Uterus (tissue), 4 donors: Measurements from ENCODE around the gene ADAM10. TPM values are rescaled to one million over a fixed set of nuclear protein-coding genes. Genes with fewer than 3 reads are reported as not detected.

ENCODE experiments used
- DNase-seq, 2 donors: peaks; one replicate each; pipeline ENCODE4 v3.0.0-alpha.2; 2019 to 2020
- H3K27ac ChIP-seq, 2 donors: fragments of 200-600 bp; sonication (generic); 1 replicate in 1 of 2; 2 replicates in 1 of 2; pipeline ENCODE4 v1.5.1; 2016 to 2018
- H3K27me3 ChIP-seq, 2 donors: fragments of 200-600 bp; sonication (generic); one replicate each; pipeline ENCODE4 v1.5.1; 2018 to 2019; ENCODE audit warnings: control low read depth in 1 of 2
- H3K36me3 ChIP-seq, 2 donors: fragments of 200-600 bp; sonication (generic); one replicate each; pipeline ENCODE4 v1.5.1; 2019; ENCODE audit warnings: control low read depth in 1 of 2
- H3K4me1 ChIP-seq, 2 donors: fragments of 200-600 bp; sonication (generic); one replicate each; pipeline ENCODE4 v1.5.1; 2018 to 2019; ENCODE audit warnings: control low read depth in 1 of 2
- H3K4me3 ChIP-seq, 2 donors: fragments of 200-600 bp; sonication (generic); 1 replicate in 1 of 2; 2 replicates in 1 of 2; pipeline ENCODE4 v1.5.1; 2018 to 2019; ENCODE audit warnings: mild to moderate bottlenecking in 1 of 2
- H3K9me3 ChIP-seq, 2 donors: fragments of 200-600 bp; sonication (generic); one replicate each; pipeline ENCODE4 v1.5.1; 2019; ENCODE audit warnings: control low read depth in 1 of 2
- POLR2A ChIP-seq, 2 donors: fragments of 450-650 bp; IDR thresholded peaks; one replicate each; pipeline ENCODE4 v1.6.1; 2016; ENCODE audit warnings: antibody characterized with exemption in 2 of 2, mild to moderate bottlenecking in 1 of 2, moderate library complexity in 1 of 2
- intact Hi-C: fragments of 100-400 bp; cut with DNase I; formaldehyde crosslinking; loops from one replicate; pipeline ENCODE4 v1.15.1; 2023; ENCODE audit warnings: low total_unique reads
- total RNA-seq, 4 donors: library from RNA; depleted of rRNA in 3 of 4; stranded (reverse); fragments of >200 nt in 3 of 4; gene quantifications; one replicate each; pipeline versions ENCODE4 v1.1.0 to v1.2.4, GENCODE V29; 2014 to 2023
- TF ChIP-seq, protein P1 (sequence below), 4 experiments: fragments of 200-600 bp in 2 of 4; fragments of 450-650 bp in 2 of 4; sonication (generic) in 2 of 4; IDR thresholded peaks; one replicate each; pipeline ENCODE4 v1.5.1; 2016 to 2019; ENCODE audit warnings: antibody characterized with exemption in 4 of 4, mild to moderate bottlenecking in 2 of 4, moderate library complexity in 1 of 4
- donor health status: DM: yes; HTN: yes; CAD: no.

The ADAM10 gene
- total RNA-seq, 4 donors from 2014 or later: 41.8 to 208 (median 110) TPM

DNA sequence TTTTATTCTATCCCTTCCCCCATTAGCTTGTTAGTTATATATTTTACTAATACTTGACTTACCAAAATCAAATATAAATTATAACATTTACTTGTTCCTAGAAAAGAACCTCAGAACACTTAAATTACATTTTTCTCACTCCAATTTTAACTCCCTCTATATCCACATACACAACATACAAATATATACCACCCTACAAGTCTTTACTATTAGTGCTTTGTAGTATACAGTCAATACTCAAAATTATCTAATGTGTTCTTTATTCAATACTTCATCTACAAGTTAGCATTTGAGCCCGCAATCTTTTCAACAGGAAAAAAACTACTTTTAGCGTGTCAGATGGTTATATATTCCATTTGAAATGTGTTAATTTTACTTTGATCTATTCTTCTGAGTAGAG is 100.3 kb downstream of the ADAM10 start:
- TF ChIP-seq, protein P1, sequence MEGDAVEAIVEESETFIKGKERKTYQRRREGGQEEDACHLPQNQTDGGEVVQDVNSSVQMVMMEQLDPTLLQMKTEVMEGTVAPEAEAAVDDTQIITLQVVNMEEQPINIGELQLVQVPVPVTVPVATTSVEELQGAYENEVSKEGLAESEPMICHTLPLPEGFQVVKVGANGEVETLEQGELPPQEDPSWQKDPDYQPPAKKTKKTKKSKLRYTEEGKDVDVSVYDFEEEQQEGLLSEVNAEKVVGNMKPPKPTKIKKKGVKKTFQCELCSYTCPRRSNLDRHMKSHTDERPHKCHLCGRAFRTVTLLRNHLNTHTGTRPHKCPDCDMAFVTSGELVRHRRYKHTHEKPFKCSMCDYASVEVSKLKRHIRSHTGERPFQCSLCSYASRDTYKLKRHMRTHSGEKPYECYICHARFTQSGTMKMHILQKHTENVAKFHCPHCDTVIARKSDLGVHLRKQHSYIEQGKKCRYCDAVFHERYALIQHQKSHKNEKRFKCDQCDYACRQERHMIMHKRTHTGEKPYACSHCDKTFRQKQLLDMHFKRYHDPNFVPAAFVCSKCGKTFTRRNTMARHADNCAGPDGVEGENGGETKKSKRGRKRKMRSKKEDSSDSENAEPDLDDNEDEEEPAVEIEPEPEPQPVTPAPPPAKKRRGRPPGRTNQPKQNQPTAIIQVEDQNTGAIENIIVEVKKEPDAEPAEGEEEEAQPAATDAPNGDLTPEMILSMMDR (IDR thresholded peaks at IDR 0.05): no peak
- TF ChIP-seq POLR2A (IDR thresholded peaks at IDR 0.05): no peak
- no peak for DNase-seq
- intact Hi-C loops: no loop called here
- Histone ChIP-seq H3K27ac (no peak overlapping the region), H3K4me1 (no peaks in the 10 kb centered on the region), H3K27me3 (no peaks in the 10 kb centered on the region), H3K4me3 (no peak overlapping the region), H3K9me3 (no peaks in the 10 kb centered on the region), H3K36me3 (no peaks in the 10 kb centered on the region)

DNA sequence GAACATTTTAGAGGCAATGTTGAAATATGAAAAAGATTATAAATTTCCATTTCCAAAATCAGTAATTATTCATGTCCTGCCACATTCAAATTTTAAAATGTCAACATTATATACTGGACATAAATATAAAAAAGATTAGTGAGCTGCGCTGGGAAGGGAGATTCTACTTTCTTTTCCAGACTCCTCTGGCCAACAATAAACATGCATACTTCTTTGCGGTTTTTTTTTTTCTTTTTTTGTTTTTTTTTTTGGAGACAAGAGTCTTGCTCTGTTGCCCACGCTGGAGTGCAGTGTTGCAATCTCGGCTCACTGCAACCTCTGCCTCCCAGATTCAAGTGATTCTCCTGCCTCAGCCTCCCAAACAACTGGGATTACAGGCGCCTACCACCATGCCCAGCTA is 105.5 kb downstream of the ADAM10 start:
- TF ChIP-seq, protein P1 (IDR thresholded peaks at IDR 0.05): no peak
- TF ChIP-seq POLR2A (IDR thresholded peaks at IDR 0.05): no peak
- H3K36me3 ChIP-seq: no peaks in the 10 kb centered on the region
- intact Hi-C loops: no loop called here
- no peaks in the 10 kb centered on the region for H3K4me1 ChIP-seq
- DNase-seq: no peak
- H3K27ac ChIP-seq: no peak overlapping the region
- H3K9me3 ChIP-seq: no peaks in the 10 kb centered on the region
- no peak overlapping the region for H3K4me3 ChIP-seq
- H3K27me3 ChIP-seq: no peaks in the 10 kb centered on the region

DNA sequence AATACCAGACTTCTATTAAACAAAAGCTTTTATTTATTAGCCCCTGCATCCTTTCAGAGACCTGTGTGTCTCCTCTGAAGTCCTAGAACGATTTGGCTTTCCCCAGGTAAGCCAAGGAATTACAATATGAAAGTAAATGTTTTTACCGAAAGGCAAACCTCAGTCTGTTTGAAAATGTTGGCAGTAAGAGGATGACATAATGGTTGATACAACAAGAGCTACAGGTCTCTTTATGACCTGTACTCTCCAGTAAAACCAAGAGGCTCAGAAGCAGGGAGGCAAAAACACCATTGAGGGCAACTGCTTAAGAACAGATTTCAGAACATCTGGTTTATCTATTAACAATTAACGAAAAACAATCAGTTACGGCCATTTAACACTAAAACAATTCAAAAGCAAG is 107.8 kb downstream of the ADAM10 start:
- Histone ChIP-seq H3K9me3 (no peaks in the 10 kb centered on the region), H3K36me3 (no peaks in the 10 kb centered on the region), H3K4me1 (no peaks in the 10 kb centered on the region), H3K27ac (no peak overlapping the region), H3K4me3 (no peak overlapping the region), H3K27me3 (no peaks in the 10 kb centered on the region)
- TF ChIP-seq, protein P1 (IDR thresholded peaks at IDR 0.05): no peak
- TF ChIP-seq POLR2A (IDR thresholded peaks at IDR 0.05): no peak
- intact Hi-C loops: no loop called here
- no peak for DNase-seq

DNA sequence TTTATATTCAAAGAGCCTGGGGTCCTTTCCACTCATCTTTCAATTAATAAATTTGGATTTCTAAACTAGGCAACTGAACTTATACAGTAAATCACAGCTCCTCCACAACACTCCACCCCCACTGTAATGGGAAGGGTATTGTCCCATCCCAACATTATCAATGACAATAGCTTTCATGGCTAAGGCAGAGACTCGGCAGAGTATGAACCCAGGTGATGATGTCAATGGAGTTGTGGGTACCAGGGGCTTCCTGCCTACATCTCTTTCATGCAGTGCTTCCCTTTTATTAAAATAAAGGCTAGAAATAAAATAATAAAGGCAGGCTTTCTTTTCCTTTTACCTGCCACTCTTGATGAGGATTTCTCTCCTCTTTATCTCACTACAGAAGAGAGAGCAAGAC is 109.5 kb downstream of the ADAM10 start:
- H3K27me3 ChIP-seq: no peaks in the 10 kb centered on the region
- H3K4me1 ChIP-seq: no peaks in the 10 kb centered on the region
- DNase-seq: no peak
- TF ChIP-seq POLR2A (IDR thresholded peaks at IDR 0.05): no peak
- TF ChIP-seq, protein P1 (IDR thresholded peaks at IDR 0.05): no peak
- H3K9me3 ChIP-seq: no peaks in the 10 kb centered on the region
- H3K27ac ChIP-seq: no peak overlapping the region
- H3K4me3 ChIP-seq: no peak overlapping the region
- intact Hi-C loops: no loop called here
- H3K36me3 ChIP-seq: no peaks in the 10 kb centered on the region

DNA sequence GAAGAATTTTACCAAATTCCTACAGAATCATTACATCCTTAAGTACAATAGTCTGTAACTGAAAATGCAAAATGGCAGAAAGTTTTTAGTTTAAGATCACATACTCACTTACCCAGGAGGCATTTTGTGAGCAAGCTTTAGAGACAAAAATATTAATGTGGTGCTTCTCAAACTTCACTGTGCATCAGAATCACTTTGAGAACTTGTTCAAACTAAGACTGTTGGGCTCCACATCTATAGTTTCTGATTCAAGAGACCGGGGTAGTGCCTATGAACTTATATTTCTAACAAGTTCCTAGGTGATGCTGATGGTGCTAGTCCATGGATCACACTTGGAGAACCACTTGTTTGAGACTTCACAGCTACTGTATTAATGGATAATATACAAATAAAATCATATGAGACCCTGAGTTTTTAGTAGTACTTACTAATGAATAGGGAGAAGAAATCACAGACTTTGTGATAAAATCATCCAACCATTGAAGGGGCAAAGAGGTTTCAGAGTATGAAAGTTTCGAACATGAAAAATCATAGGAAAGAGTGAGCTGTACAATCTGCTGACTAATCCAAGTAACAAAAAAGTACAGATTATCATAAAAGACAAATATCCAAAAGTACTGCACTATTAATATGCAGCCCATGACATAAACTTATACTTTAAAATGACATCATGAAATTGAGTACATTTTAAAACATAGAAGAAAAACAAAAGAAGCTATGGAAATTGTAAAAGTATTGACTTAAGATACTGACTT is 110.3 kb downstream of the ADAM10 start:
- no peak for DNase-seq
- Histone ChIP-seq H3K27me3 (no peaks in the 10 kb centered on the region), H3K36me3 (no peaks in the 10 kb centered on the region), H3K27ac (no peak overlapping the region), H3K4me3 (no peak overlapping the region), H3K4me1 (no peaks in the 10 kb centered on the region), H3K9me3 (no peaks in the 10 kb centered on the region)
- no peak for TF ChIP-seq POLR2A (IDR thresholded peaks at IDR 0.05)
- TF ChIP-seq, protein P1 (IDR thresholded peaks at IDR 0.05): no peak
- intact Hi-C loops: no loop called here
